ENCODE results near the gene A2M.

Gene A2M

GRCh38 chr12:9081667-9082427, 33.9 kb downstream of the A2M start:
- Histone ChIP-seq H3K9me2 (replicated peaks; ENCODE audit: insufficient read depth, low read length) (no peaks in the 10 kb centered on the region), H3K79me2 (ENCODE audit: low read length) (no peaks in the 10 kb centered on the region), H3K27me3 (replicated peaks; ENCODE audit: insufficient read depth, low read length) (no peaks in the 10 kb centered on the region), H3K9me3 (replicated peaks; ENCODE audit: insufficient read depth, low read length) (no peaks in the 10 kb centered on the region), H3K4me3 (ENCODE audit: low read length) (no peak overlapping the region), H3F3A (ENCODE audit: insufficient read depth, low read length) (no peaks in the 10 kb centered on the region), H3K27ac (ENCODE audit: low read length) (no peak overlapping the region), H3K36me3 (replicated peaks; ENCODE audit: insufficient read depth, low read length) (no peaks in the 10 kb centered on the region), H3K9ac (ENCODE audit: low read length) (no peak overlapping the region), H2AFZ (ENCODE audit: low read length) (no peak overlapping the region), H3K4me1 (ENCODE audit: low read length) (no peaks in the 10 kb centered on the region), H3K4me2 (ENCODE audit: low read depth, low read length) (no peak overlapping the region), H4K20me1 (ENCODE audit: insufficient read depth, low read length) (no peaks in the 10 kb centered on the region)
- no peak for TF ChIP-seq EZH2phosphoT487 (IDR thresholded peaks at IDR 0.05; ENCODE audit: low read length)
- no peak for TF ChIP-seq EZH2 (optimal IDR thresholded peaks at IDR 0.05; ENCODE audit: low read depth, low read length)
- no peak for TF ChIP-seq CTCF (IDR thresholded peaks at IDR 0.05; ENCODE audit: low read length)
- DNase-seq = no peak

- Histone ChIP-seq H3K27ac (ENCODE audit: low read length) (no peak overlapping the region), H3K4me3 (ENCODE audit: low read length) (no peak overlapping the region), H3K27me3 (replicated peaks; ENCODE audit: insufficient read depth, low read length) (no peaks in the 10 kb centered on the region), H3K4me1 (ENCODE audit: low read length) (no peaks in the 10 kb centered on the region), H3F3A (ENCODE audit: insufficient read depth, low read length) (no peaks in the 10 kb centered on the region), H3K9me3 (replicated peaks; ENCODE audit: insufficient read depth, low read length) (no peaks in the 10 kb centered on the region), H2AFZ (ENCODE audit: low read length) (no peak overlapping the region), H3K79me2 (ENCODE audit: low read length) (no peaks in the 10 kb centered on the region), H3K36me3 (replicated peaks; ENCODE audit: insufficient read depth, low read length) (no peaks in the 10 kb centered on the region), H3K4me2 (ENCODE audit: low read depth, low read length) (no peak overlapping the region), H4K20me1 (ENCODE audit: insufficient read depth, low read length) (no peaks in the 10 kb centered on the region), H3K9ac (ENCODE audit: low read length) (no peak overlapping the region), H3K9me2 (replicated peaks; ENCODE audit: insufficient read depth, low read length) (no peaks in the 10 kb centered on the region)
- TF ChIP-seq EZH2 (optimal IDR thresholded peaks at IDR 0.05; ENCODE audit: low read depth, low read length) = no peak
- TF ChIP-seq CTCF (IDR thresholded peaks at IDR 0.05; ENCODE audit: low read length) = no peak
- TF ChIP-seq EZH2phosphoT487 (IDR thresholded peaks at IDR 0.05; ENCODE audit: low read length) = no peak
- DNase-seq = no peak
Measured at GRCh38 chr12:9079883-9080675, 35.6 kb downstream of the A2M start.

- H3F3A ChIP-seq (ENCODE audit: insufficient read depth, low read length) = no peaks in the 10 kb centered on the region
- TF ChIP-seq EZH2phosphoT487 (IDR thresholded peaks at IDR 0.05; ENCODE audit: low read length) = no peak
- TF ChIP-seq EZH2 (optimal IDR thresholded peaks at IDR 0.05; ENCODE audit: low read depth, low read length) = no peak
- TF ChIP-seq CTCF (IDR thresholded peaks at IDR 0.05; ENCODE audit: low read length) = no peak
- H3K9me3 ChIP-seq (replicated peaks; ENCODE audit: insufficient read depth, low read length) = no peaks in the 10 kb centered on the region
- H3K27ac ChIP-seq (ENCODE audit: low read length) = no peak overlapping the region
- no peaks in the 10 kb centered on the region for H3K4me1 ChIP-seq (ENCODE audit: low read length)
- no peaks in the 10 kb centered on the region for H3K36me3 ChIP-seq (replicated peaks; ENCODE audit: insufficient read depth, low read length)
- no peaks in the 10 kb centered on the region for H3K9me2 ChIP-seq (replicated peaks; ENCODE audit: insufficient read depth, low read length)
- no peak overlapping the region for H3K9ac ChIP-seq (ENCODE audit: low read length)
- H3K4me3 ChIP-seq (ENCODE audit: low read length) = no peak overlapping the region
- DNase-seq = no peak
- no peak overlapping the region for H3K4me2 ChIP-seq (ENCODE audit: low read depth, low read length)
- H3K79me2 ChIP-seq (ENCODE audit: low read length) = no peaks in the 10 kb centered on the region
- H3K27me3 ChIP-seq (replicated peaks; ENCODE audit: insufficient read depth, low read length) = no peaks in the 10 kb centered on the region
- H2AFZ ChIP-seq (ENCODE audit: low read length) = no peak overlapping the region
- no peaks in the 10 kb centered on the region for H4K20me1 ChIP-seq (ENCODE audit: insufficient read depth, low read length)
Measured at GRCh38 chr12:9079082-9079481, 36.6 kb downstream of the A2M start.
